Breast epithelium (tissue), 3 donors: ENCODE results near the gene KCNIP1.

Source experiments
- CTCF ChIP-seq, 3 donors: fragments of 450-650 bp; IDR thresholded peaks; one replicate each; pipeline ENCODE4 v1.5.1; 2016 to 2017; ENCODE audit warnings: antibody characterized with exemption in 3 of 3, mild to moderate bottlenecking in 3 of 3, moderate library complexity in 3 of 3
- POLR2A ChIP-seq: fragments of 450-650 bp; IDR thresholded peaks from one replicate; pipeline ENCODE4 v1.6.1; 2016; ENCODE audit warnings: antibody characterized with exemption, mild to moderate bottlenecking, moderate library complexity

- TF ChIP-seq POLR2A (no peak), CTCF (IDR thresholded peaks at IDR 0.05) (no peak)
These were observed 137.1 kb downstream of the KCNIP1 start for GRCh38 chr5:170640731-170641588.
